Measurements from ENCODE around the gene PIGS.

Gene PIGS

DNA sequence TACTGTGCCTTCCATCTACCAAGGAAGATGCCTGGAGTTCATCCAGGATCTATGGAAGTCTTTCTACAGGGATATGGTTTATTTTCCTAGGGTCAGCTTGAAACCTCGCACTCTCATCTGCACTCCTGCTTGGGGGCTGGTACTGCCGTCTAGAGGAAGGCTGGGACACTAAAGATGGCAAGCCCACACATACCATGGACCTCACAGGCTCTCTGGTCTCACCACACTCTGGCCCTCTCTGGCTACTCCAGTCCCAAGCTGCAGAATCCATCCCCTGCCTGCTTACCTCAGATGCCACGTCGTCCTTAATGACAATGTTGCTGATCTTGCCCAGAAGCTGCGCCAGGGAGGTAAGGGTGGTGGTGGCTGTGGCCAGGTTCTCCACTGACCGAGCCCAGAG, 16.8 kb downstream of the PIGS start:
- in situ Hi-C loops (cut with HindIII; ENCODE audit: low pct_ligation_motif_present, low pct_unique_long_range_greater_than_20kb, low sequenced_read_pairs): no loop called here

DNA sequence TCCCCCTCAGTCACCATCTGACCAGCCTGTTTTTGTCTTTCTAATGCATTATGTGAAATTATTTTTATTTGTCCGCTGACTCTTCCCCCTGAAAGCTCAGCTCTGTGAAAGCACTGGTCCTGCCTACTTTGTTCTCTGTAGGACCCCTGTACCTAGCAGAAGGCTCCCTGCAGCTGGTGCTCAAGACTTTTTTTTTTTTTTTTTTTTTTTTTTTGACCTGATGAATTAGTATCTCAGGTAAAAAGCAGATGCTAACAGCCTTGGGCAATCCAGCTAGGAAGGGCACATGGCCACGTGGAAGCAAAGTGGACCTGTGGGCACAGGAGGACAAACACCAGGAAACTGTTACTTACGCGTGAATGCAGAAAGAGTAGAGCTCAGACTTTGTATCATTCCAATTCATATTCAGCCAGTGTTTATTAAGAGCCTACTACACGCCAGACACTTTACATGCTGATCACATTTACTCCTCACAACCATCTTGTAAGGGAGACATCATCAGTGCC, 18.3 kb downstream of the PIGS start:
- in situ Hi-C loops (cut with HindIII; ENCODE audit: low pct_ligation_motif_present, low pct_unique_long_range_greater_than_20kb, low sequenced_read_pairs): no loop called here
- no peak for DNase-seq

More for the DNA sequence above, 16.8 kb downstream of the PIGS start:
- no peak for DNase-seq

DNA sequence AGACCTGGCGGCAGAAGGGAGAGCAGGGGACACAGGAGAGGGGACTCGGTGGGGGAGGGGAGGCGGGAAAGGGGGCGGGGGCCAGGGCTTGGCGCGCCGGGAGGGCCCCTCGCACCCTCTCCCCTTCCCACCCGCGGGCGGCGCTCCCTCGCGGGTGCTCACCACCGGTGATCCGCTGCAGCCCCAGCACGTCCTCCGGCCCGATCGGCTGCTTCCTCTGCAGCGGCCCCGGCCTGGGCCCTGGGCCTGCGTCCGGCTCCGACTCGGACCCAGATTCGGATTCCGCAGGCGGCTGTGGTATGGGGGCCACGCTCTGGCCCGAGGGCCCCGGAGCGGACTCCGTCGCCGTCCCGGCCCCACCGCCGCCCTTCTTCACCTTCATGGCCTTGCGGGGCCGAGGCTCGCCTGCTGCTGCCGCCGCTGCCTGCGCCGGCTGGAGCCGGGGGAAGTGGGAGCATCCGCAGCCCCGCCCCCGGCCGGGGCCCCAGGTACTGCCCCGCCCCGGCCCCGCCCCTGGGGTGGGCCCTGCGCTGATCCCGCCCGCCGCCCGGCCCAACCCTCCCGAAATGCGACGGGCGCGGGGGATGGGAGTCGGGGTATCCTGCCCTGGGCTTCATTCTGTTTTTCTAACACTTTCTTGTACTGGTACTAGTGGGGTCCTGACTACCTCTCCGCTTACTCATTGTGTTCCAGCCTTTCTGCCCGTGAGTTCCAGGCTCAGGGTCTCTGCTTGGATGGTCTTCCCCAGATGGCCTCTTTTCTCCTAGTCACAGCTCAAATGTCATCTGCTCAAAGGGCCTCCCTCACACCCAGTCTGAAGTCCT, 18.9 kb downstream of the PIGS start, which contains the start of gene UNC119:
Gene UNC119 (minus strand): TSS at position 449 of the 824 bp plus-strand sequence. CDS start 67 bp downstream, at position 382.
- in situ Hi-C loops (cut with HindIII; ENCODE audit: low pct_ligation_motif_present, low pct_unique_long_range_greater_than_20kb, low sequenced_read_pairs): no loop called here
- peak; percentile 82 for DNase-seq

DNA sequence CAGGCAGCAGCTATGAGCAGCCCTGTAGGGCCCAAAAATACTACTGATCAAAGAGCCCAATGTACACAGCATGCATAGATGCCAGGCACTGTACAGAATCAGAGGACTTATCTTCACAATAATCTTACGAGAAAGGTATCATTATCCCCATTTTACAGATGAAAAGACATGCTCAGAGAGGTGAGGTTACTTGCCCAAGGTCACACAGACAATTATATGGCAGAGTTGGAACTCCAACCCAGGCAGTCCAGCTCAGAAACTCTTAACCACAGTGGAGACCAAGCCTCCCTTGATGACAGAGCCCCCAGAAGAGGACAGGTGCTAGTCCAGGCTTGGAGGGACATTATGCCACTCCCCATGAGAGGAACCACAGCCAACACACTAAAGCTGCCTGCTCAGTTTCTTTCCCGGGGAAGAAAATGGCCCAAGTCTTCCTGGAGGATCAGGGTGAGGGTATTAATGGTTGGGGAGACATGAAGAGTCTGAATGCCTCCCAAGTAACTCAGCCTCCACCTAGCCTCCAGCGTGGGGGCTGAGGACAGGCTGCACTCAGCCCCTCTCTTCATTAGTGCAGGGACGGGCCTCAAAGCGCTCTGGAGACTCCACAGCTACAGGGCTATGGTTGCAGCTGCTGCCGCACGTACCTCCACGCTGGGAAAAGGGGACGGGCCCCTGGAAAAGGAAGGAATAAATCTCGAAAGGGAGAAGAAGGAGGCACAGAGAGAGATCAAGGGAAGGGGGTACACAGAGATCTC, 19.7 kb downstream of the PIGS start:
- peak; percentile 27 for DNase-seq
- in situ Hi-C loops (cut with HindIII; ENCODE audit: low pct_ligation_motif_present, low pct_unique_long_range_greater_than_20kb, low sequenced_read_pairs): no loop called here

DNA sequence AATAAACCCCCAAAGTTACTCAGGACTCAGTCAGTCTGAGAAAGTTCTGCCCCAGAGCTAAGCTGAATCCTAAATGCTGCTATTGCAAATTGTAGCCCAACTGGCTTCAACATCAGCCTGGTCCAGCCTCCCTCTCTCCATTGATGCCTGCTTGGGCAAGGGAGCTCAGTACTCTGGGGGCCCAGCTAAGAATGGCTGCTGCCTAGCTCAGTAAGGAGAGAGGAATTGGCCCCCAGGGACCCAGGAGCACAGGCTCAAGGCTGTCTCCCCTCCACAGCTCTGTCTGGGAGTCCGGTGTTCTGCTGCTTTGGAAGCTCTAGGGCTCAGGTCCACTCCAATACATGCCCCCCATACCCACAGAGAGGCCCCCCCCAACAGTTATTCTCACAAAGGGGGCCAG, 20.5 kb downstream of the PIGS start:
- DNase-seq: no peak
- in situ Hi-C loops (cut with HindIII; ENCODE audit: low pct_ligation_motif_present, low pct_unique_long_range_greater_than_20kb, low sequenced_read_pairs): no loop called here

DNA sequence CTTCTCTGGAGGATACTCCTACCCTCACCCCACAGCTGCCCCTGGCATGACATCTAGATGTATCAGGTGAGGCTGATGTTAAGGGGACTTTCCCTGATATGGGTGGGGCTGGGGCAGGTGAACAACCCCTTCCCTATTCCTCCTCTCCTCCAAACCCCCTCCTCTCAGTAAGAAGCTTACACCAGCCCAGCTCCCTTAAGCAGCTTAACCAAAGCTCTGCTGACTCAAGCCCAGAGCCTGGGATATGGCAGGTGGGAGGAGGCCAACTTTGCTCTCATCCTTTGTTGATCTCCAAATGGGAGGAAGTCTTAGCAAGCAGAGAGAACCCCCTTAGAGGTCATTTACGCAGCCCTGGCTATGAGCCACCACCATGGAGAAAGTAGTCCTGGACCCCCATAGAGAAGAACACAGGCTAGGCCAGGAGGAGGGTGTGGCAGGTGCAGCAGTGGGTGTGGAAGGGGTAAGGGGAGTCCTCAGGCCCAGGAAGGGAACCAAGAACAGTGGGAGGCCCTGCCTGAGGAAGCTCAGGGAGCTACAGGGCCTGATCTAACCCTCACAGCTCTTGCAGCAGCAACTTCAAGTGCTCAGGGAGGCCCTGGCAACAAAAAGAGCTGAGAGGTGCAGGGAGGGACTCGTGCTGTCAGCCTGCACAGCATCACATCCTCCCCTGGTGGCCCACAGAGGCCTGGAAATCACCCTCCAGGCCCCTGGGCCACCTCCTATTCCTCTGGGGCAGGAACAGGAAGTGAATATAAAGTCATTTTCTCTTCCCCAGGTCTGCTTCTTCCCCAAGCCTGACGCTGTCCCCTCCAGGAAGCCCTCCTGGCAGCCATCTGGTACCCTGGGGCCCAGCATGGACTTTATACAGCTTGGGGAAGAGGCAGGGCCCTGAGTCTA, 21.8 kb downstream of the PIGS start:
- in situ Hi-C loops (cut with HindIII; ENCODE audit: low pct_ligation_motif_present, low pct_unique_long_range_greater_than_20kb, low sequenced_read_pairs): no loop called here

DNA sequence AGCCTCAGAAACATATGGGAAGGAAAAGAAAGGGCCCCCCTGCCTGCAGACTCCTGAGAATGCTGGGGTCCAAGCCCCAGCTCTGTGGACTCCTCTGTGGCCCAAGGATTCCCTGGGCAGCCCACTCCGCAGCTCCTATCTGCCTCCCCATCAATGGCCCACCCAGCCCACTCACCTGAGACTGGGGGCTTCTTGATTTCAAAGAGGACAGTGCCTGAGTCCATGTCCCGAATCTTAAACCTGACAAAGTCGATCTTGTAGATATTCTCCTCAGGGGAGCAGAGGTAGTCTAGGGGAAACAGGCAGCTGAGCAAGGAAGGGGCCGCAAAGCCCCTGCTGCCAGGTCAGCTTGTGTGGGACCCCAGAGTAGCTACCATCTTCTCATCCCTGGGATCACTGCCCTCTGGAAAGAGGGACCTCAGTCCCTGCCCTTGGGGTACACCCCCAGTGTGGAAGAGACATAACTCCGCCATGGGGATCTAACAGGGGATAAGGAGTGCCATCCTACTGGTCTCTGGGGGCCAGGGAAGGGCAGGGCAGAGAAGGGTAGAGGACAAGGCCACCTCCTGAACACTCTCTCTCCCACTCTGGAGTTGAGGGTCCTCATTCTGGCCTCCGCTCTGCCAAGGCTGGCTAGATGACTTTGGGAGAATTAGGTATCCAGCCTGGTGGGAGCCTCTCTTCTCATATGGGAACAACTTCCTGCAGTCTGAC, 22.8 kb downstream of the PIGS start:
- no peak for DNase-seq
- in situ Hi-C loops (cut with HindIII; ENCODE audit: low pct_ligation_motif_present, low pct_unique_long_range_greater_than_20kb, low sequenced_read_pairs): no loop called here

More for the DNA sequence above, 21.8 kb downstream of the PIGS start:
- DNase-seq: no peak

DNA sequence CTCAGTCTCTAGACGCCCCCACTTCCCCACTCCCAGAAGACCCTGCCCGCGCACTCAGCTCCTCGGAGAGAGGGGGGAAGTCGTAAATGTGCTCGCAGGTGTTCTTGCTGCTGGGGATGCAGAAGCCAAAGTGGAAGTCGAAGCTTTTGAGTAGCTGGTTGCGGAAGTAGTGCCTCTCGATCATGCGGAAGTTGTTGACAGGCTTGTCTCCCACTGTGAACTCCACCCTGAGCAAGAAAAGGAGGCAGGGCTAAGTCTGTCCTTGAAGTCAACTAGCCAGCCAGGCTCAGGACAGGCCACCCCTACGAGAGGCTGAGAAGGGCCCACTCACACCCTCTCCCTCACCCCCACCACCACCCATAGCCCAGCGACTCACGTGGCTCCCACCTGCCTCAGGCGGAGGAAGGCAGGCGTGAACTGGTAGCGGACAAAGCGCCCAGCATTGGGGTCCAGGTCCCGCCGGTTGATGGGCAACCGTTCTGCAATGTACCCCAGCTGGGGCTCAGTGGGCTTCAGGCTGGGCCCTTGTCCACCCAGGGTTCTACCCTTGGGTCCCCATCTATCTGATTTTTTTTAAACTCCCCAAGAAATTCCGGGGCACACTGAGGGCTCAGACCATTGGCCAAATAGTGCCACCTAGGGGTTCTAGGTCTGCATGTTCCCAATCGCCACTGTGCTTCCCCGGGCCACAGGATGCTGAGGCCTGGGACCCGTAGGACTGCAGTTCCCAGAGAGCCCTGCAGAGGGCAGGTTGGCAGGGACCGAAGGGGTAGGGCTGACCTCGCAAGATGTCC, 23.5 kb downstream of the PIGS start:
- in situ Hi-C loops (cut with HindIII; ENCODE audit: low pct_ligation_motif_present, low pct_unique_long_range_greater_than_20kb, low sequenced_read_pairs): no loop called here
- peak; percentile 90 for DNase-seq

DNA sequence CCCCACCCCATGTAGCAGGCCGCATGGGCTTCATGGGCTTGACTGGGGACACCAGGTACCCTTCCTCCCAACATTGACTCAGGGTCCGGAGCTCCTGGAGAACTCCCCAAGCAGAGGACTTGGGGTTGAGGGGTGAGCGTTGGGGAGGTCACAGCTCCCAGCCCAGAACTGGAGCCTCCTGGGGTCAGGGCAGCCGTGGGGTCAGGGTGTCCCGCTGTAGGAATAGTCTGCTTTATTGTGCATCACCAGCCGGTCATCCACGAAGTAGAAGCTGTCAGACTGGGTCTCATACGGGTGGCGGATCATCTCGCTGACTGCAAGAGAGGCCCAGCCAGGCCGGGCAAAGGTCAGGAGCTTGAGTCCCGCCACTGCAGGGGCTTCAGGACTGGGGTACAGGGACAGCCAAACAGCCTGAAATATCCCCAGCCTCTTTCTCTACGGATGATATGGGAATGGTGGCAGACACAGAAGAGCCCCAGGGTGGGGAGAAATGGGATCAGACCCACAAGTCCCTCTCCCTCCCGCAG, 24.2 kb downstream of the PIGS start:
- DNase-seq: no peak
- in situ Hi-C loops (cut with HindIII; ENCODE audit: low pct_ligation_motif_present, low pct_unique_long_range_greater_than_20kb, low sequenced_read_pairs): no loop called here

DNA sequence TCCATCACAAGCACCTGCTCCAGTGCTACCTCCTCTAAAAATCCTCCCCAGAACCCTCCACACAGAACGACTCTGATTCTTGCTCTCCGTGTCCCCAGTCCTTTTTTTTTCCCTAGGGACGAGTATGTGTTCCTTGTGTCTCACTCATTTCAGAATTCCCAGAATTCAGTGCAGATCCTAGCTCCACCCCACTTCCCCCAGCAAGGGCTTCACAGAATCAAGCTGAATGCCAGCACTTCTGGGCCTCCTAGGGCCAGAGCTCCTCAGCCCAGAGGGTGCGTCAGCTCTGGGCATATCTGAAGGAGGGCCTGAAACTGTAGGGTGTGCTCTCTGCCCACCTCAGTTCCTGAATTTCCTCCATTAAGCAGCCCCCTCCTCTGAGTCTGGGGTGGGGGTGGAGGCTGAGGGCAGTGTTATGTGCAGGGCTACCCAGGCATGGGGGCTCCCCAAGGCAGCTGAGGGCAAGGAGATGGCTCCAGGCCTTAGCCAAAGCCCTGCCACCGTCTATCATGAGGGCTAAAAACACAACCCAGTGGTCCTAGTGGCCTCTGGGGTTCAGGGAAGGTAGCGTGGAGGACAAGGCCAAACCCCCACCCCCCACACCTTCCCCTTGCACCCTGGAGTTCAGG, 25.4 kb downstream of the PIGS start:
- DNase-seq: no peak
- in situ Hi-C loops (cut with HindIII; ENCODE audit: low pct_ligation_motif_present, low pct_unique_long_range_greater_than_20kb, low sequenced_read_pairs): no loop called here

DNA sequence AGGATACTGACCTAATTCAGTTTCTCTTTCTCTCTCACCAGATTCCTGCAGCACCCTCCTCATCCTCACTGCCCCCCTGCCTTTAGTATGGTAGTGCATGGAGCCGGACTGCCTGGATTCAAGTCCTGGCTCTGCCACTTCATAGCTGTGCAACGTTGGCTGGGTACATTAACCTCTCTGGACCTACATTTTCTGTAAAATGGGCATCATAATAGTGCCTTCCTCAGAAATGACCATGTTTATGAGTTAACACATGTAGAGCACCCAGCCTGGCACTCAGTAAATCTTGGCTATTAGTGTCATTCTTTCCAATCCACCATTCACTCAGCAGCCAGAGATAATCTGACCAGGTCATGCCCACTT, 26.2 kb downstream of the PIGS start:
- in situ Hi-C loops (cut with HindIII; ENCODE audit: low pct_ligation_motif_present, low pct_unique_long_range_greater_than_20kb, low sequenced_read_pairs): no loop called here
- DNase-seq: no peak

DNA sequence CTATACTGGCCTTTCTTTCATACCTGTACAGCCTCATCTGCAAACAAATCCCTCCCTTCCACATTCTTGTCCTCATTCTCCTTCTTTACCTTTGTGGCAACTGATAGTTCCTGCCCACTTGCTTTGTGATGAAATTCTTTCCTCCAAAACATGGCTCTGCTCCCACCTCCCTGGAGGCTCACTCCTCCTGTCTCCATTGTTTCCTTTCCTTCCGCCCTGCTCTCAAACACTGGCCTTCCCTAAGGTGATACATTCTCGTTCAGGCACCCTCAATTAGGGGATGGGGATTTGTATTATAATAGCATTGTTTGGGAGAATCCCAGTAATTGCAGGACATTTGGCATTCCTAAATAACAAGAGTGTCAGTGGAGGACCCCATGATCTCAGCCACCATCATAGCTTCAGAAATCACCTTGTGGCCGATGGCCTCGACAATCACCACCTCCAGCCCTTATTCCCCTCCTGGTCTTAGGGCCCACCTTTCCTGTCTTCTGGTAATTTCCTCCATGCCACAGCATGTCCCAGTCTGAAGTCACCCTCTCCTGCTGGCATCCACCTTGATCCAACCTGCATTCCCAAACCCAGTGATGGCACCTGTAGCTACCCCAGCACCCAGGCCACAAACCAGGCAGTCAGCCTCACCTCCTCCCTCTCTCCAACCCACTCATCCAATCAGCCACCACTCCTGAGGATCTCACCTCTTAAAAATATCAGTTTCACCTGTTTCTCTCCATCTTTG, 26.8 kb downstream of the PIGS start:
- in situ Hi-C loops (cut with HindIII; ENCODE audit: low pct_ligation_motif_present, low pct_unique_long_range_greater_than_20kb, low sequenced_read_pairs): no loop called here
- no peak for DNase-seq

DNA sequence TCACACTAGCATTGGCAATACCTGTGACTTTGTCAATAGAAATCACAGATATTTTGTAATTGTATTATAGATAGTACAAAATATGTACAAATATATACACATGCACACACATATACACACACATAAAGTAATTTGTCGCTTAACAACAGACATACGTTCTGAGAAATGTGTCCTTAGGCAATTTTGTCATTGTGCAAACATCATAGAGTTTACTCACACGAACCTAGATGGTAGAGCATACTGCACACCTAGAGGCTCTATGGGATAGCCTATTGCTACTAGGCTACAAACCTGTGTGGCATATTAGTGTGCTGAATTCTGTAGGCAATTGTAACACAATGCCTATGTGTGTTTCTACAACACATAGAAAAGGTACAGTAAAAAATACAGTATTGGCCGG, 29.9 kb downstream of the PIGS start:
- in situ Hi-C loops (cut with HindIII; ENCODE audit: low pct_ligation_motif_present, low pct_unique_long_range_greater_than_20kb, low sequenced_read_pairs): no loop called here
- DNase-seq: no peak

DNA sequence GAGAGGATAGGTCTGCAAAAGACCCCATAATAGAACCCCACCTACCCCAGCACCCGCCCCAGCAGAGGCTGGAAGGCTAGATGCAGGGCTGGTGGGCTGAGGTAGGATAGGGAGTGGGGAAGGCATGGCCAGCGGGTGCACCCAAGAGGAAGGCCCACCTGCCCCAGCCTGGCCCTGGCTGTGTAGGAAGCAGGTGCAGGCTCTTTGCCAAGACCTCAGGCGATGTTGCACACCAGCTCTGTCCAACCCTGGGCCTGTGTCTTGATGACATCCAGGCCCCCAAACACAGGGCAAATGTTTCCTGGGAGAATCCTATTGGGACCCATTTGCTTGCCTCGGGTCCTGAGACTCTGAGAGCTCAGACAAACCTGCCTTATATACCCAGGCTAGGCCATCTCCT, 31.1 kb downstream of the PIGS start:
- in situ Hi-C loops (cut with HindIII; ENCODE audit: low pct_ligation_motif_present, low pct_unique_long_range_greater_than_20kb, low sequenced_read_pairs): no loop called here
- DNase-seq: no peak

DNA sequence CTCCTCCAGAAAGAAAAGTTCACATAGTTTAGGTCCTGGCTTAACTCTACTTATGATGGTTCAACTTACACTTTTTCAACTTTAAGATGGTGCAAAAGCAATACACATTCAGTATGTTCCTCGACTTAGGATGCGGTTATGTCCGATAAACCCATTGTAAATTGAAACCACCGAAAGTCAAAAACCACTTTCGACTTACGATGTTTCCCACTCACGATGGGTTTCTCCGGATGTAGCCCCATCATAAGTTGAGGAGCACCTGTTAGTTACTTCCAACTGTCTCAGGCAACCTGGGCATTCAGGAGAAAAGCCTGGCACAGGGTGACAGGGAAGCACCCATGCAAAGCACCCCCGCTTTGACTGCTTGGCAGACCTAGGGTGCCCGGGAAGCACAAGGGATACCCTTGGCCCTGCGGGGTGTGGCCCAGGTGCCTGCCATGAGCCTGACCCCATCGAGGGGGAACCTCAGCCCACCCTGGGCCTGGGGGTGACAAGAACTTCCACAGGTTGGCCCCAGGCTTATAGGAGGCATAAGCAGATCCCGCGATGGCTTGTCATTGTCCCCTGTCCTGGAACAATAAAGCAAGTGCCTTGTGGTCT, 32.9 kb downstream of the PIGS start:
- in situ Hi-C loops (cut with HindIII; ENCODE audit: low pct_ligation_motif_present, low pct_unique_long_range_greater_than_20kb, low sequenced_read_pairs): no loop called here
- DNase-seq: no peak

DNA sequence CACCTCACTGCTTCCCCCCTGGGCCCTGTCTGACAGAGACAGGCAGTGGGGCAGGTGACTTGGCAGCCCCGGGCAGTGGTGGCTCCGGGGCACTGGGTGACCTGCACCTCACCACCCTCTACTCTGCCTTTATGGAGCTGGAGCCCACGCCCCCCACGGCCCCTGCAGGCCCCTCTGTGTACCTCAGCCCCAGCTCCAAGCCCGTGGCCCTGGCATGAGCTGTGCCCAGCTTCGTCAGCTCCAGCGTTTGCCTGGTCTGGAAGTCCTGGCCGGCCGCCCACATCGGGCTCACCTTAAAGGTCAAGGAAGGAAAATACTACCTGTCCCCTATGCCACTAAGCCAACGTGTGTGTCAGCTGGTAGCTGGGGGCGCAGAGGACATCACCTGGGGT, 34.1 kb downstream of the PIGS start:
- in situ Hi-C loops (cut with HindIII; ENCODE audit: low pct_ligation_motif_present, low pct_unique_long_range_greater_than_20kb, low sequenced_read_pairs): no loop called here
- no peak for DNase-seq

Measured in ACHN (cell line).